GM18517 (cell line): ENCODE measurements around the gene ATP1B1.

Experiments
- ATAC-seq: cut with Tn5 transposase; IDR thresholded peaks from one replicate; pipeline ENCODE4 v1.9.1; 2021; ENCODE audit warnings: mild to moderate bottlenecking, moderate library complexity; ENCODE audit not compliant: unreplicated experiment

Gene ATP1B1

DNA sequence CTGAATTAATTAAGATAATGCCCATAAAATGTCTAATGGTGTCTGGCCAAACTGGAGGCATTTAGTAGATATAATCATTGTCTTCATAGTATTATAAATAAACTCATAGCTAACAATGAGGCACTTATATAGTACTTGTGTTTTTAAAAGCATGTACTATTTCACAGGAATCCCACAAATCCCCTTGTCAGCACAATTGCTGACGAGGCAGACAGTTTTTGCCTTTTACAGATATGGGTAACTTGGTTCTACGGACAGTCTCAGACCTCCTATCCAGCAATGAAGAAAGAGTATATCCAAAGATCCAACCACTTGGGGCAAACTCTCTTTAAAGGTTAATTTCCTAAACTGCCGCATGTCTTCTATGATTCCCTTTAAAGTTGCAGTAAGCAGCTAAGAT lies 73.7 kb downstream of the ATP1B1 start:
- ATAC-seq: no peak
